KMS-11 (cell line): ENCODE data around the gene SMPD1.

ENCODE experiments used
- H2AFZ ChIP-seq: fragments of 200-600 bp; sonication (generic); 2 replicates; pipeline ENCODE4 v1.6.1; 2016; ENCODE audit warnings: antibody characterized with exemption, mixed run types, low read depth
- H3K27ac ChIP-seq: fragments of 200-600 bp; sonication (generic); 2 replicates; pipeline ENCODE4 v1.6.1; 2016; ENCODE audit warnings: mild to moderate bottlenecking, mixed run types
- H3K27me3 ChIP-seq: fragments of 200-600 bp; sonication (generic); 2 replicates; pipeline ENCODE4 v1.6.1; 2017; ENCODE audit warnings: mild to moderate bottlenecking, low read depth, mixed run types, moderate library complexity; ENCODE audit not compliant: insufficient read depth
- H3K36me3 ChIP-seq: fragments of 200-600 bp; sonication (generic); 2 replicates; pipeline ENCODE4 v1.6.1; 2017; ENCODE audit warnings: mild to moderate bottlenecking, mixed run types; ENCODE audit not compliant: insufficient read depth
- H3K4me1 ChIP-seq: fragments of 200-600 bp; sonication (generic); 2 replicates; pipeline ENCODE4 v1.6.1; 2016; ENCODE audit warnings: mild to moderate bottlenecking, low read depth, mixed run types; ENCODE audit not compliant: poor library complexity, severe bottlenecking
- H3K4me2 ChIP-seq: fragments of 200-600 bp; sonication (generic); 2 replicates; pipeline ENCODE4 v1.7.0; 2016; ENCODE audit warnings: mild to moderate bottlenecking, mixed run types
- H3K4me3 ChIP-seq: fragments of 200-600 bp; sonication (generic); IDR thresholded peaks from 2 replicates; pipeline ENCODE4 v1.6.1; 2017; ENCODE audit warnings: low read depth, low read length, mixed read lengths; ENCODE audit not compliant: insufficient read depth
- H3K79me2 ChIP-seq: fragments of 200-600 bp; sonication (generic); 2 replicates; pipeline ENCODE4 v1.6.1; 2016; ENCODE audit warnings: low read depth, mixed run types; ENCODE audit not compliant: insufficient read depth
- H3K9ac ChIP-seq: fragments of 200-600 bp; sonication (generic); 2 replicates; pipeline ENCODE4 v1.6.1; 2016; ENCODE audit warnings: mild to moderate bottlenecking, mixed run types
- H4K20me1 ChIP-seq: fragments of 200-600 bp; sonication (generic); 2 replicates; pipeline ENCODE4 v1.6.1; 2016; ENCODE audit warnings: mild to moderate bottlenecking, mixed run types; ENCODE audit not compliant: insufficient read depth
- TF ChIP-seq, protein P1 (sequence below): fragments of 200-600 bp; sonication (generic); conservative IDR thresholded peaks from 2 replicates; pipeline ENCODE4 v1.6.1; 2017; ENCODE audit warnings: low read depth, mild to moderate bottlenecking, antibody characterized with exemption, low read length, moderate library complexity, mixed read lengths

Gene SMPD1

DNA sequence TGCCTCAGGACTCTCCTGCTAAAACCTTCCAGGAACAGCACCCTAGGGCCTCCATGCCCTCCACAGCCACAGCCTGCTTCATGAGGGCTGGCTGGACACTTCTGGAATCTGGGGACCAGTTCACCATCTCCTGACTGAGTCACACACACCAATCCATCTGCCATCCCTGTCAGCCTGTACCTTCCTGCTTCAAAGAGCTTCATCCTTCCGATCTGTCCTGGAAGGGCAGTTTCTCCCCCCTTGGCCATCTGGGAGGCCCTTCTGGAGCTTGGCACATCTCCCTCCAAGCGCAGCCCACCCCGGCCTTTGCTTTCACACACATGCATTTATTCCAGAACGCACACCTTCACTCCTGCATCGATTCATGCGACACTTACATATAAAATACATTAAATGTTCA lies 15.6 kb downstream of the SMPD1 start:
- no peaks in the 10 kb centered on the region for H4K20me1 ChIP-seq
- no peak overlapping the region for H3K9ac ChIP-seq
- H3K79me2 ChIP-seq = no peaks in the 10 kb centered on the region
- H3K4me2 ChIP-seq = no peak overlapping the region
- peaks cover 18% of the 10 kb centered on the region for H3K4me1 ChIP-seq
- no peak overlapping the region for H2AFZ ChIP-seq
- no peaks in the 10 kb centered on the region for H3K27me3 ChIP-seq
- TF ChIP-seq, protein P1, sequence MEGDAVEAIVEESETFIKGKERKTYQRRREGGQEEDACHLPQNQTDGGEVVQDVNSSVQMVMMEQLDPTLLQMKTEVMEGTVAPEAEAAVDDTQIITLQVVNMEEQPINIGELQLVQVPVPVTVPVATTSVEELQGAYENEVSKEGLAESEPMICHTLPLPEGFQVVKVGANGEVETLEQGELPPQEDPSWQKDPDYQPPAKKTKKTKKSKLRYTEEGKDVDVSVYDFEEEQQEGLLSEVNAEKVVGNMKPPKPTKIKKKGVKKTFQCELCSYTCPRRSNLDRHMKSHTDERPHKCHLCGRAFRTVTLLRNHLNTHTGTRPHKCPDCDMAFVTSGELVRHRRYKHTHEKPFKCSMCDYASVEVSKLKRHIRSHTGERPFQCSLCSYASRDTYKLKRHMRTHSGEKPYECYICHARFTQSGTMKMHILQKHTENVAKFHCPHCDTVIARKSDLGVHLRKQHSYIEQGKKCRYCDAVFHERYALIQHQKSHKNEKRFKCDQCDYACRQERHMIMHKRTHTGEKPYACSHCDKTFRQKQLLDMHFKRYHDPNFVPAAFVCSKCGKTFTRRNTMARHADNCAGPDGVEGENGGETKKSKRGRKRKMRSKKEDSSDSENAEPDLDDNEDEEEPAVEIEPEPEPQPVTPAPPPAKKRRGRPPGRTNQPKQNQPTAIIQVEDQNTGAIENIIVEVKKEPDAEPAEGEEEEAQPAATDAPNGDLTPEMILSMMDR = no peak
- H3K4me3 ChIP-seq = no peak overlapping the region
- H3K27ac ChIP-seq = no peak overlapping the region
- no peaks in the 10 kb centered on the region for H3K36me3 ChIP-seq

DNA sequence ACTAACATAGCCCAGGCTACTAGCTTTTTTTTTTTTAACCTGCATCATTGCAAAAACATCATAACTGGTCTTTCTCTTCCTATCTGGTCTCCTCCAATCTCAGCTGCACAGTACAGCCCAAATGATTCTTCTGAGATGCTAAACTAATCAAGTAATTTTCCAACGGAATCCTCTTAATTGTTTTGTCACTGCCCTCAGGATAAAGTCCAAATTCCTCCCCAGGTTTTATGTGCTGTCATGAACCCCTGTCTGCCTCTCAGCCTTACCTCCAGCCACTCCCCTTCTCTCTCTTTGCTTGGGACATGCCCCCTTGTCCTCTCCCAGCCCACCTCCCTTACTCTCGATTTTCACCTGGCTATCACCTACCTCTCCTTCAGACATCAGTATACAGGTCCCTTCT lies 16.1 kb downstream of the SMPD1 start:
- Histone ChIP-seq H3K36me3 (no peaks in the 10 kb centered on the region), H3K9ac (no peak overlapping the region), H4K20me1 (no peaks in the 10 kb centered on the region), H3K4me2 (no peak overlapping the region), H3K4me1 (peaks cover 18% of the 10 kb centered on the region), H3K27ac (no peak overlapping the region), H3K27me3 (no peaks in the 10 kb centered on the region), H3K4me3 (no peak overlapping the region), H2AFZ (no peak overlapping the region), H3K79me2 (no peaks in the 10 kb centered on the region)
- TF ChIP-seq, protein P1 = no peak

- H4K20me1 ChIP-seq = no peaks in the 10 kb centered on the region
- H3K4me2 ChIP-seq = no peak overlapping the region
- no peak overlapping the region for H3K9ac ChIP-seq
- TF ChIP-seq, protein P1 = no peak
- no peak overlapping the region for H2AFZ ChIP-seq
- no peaks in the 10 kb centered on the region for H3K27me3 ChIP-seq
- H3K79me2 ChIP-seq = no peaks in the 10 kb centered on the region
- H3K4me3 ChIP-seq = no peak overlapping the region
- H3K27ac ChIP-seq = no peak overlapping the region
- H3K36me3 ChIP-seq = no peaks in the 10 kb centered on the region
- no peaks in the 10 kb centered on the region for H3K4me1 ChIP-seq
Observed at GRCh38 chr11:6410695-6411430, 20.6 kb downstream of the SMPD1 start.

GRCh38 chr11:6411594-6412031 lies 21.3 kb downstream of the SMPD1 start:
- Histone ChIP-seq H3K4me1 (no peaks in the 10 kb centered on the region), H3K9ac (no peak overlapping the region), H2AFZ (no peak overlapping the region), H3K36me3 (no peaks in the 10 kb centered on the region), H3K27me3 (no peaks in the 10 kb centered on the region), H4K20me1 (no peaks in the 10 kb centered on the region), H3K79me2 (no peaks in the 10 kb centered on the region), H3K4me2 (no peak overlapping the region), H3K4me3 (no peak overlapping the region), H3K27ac (no peak overlapping the region)
- TF ChIP-seq, protein P1 = no peak
